ENCODE results near the gene NDUFAF8.

Gene NDUFAF8, protein sequence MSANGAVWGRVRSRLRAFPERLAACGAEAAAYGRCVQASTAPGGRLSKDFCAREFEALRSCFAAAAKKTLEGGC

DNA sequence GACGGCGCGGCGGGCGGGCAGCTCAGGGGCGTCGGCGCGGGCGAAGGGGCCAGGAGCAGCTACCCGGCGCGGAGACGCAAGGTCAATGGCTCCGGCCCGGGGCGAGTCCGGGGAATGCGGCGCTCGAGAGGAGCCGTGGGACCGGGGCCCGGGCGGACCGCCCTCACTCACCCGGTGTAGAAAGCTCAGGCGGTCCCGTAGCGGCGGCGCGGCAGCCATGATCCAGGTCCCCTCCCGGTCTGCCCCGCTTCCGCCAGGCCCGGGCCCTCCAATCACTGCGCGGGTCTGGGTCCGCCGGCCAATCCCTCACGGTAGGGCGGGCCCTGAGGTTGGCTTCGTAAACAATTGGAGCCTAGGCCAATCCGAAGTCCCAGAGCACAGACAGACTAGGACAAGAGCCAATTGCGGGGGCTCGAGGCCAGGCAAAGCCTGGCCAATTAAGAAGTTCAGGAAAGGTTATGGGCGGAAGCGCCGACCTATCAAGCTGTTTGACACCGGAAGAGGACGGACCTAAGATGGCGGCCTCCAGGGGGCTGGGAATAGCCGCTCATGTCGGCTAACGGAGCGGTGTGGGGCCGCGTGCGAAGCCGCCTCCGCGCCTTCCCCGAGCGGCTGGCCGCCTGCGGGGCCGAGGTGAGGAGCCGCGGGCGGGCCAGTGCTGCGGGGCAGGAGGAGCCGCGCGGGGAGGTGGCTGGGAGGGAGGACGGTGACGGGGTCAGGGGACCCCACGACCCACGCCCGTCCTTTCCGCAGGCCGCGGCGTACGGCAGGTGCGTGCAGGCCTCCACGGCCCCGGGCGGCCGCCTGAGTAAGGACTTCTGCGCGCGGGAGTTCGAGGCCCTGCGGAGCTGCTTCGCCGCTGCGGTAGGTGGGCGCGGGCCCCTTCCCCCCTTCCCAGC is at the start of gene NDUFAF8, which contains the start of gene TEPSIN:
NDUFAF8 (plus strand) TSS at position 504 of the 899 bp plus-strand sequence; CDS start at position 550, 46 bp downstream.
TEPSIN (minus strand) TSS at position 241 of the 899 bp plus-strand sequence; CDS start at position 219, 22 bp downstream.
- Mint-ChIP-seq H3K9me3 (no peaks in the 10 kb centered on the region), H3K27me3 (no peaks in the 10 kb centered on the region), H3K4me1 (ENCODE audit: low read depth) (peaks cover 38% of the 10 kb centered on the region), H3K4me3 (peak within 1 kb of the TSS; percentile 97), H3K27ac (peak within 1 kb of the TSS; percentile 97), H3K36me3 (ENCODE audit: low read depth) (peaks cover 45% of the 10 kb centered on the region)
- DNase-seq, result peak; percentile 94

DNA sequence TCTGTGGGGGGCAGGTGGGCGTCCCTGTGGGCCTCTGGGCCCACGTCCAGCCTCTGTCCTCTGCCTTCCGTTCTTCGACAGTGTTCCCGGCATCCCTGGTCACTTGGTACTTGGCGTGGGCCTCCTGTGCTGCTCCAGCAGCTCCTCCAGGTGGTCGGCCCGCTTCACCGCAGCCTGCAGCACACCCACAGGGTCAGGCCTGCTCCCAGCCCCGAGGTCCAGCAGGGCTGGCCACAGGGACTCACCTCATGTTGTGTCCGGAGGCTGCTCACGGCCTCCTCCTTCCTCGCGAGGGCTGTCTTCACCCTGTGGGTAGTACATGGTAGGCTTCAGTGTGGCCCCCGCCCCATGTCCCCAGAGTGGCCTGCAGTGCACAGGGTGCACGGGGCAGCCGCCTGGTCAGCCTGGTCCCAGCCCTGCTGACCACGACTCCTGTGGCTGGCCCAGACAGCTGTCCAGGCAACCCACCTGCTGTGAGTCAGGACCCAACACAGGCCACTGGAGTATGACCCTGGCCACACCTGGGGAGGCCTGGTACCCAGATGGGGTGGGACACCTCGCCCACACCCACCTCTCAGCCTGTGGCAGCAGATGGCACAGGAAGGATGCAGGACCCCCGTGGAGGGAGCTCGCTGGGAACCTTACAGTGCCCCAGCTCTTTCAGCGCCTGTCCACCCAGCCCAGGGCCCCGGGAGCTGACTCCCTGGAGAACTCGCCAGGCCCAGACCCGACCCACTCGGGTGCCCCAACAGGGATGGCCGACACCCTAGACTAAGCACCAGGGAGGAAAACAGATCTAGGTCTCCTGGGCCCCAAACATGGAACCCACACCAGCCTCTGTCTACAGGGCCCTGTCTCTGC is 49.2 kb upstream of the NDUFAF8 start:
- Mint-ChIP-seq H3K36me3 (ENCODE audit: low read depth) (peaks cover 8% of the 10 kb centered on the region), H3K4me1 (ENCODE audit: low read depth) (no peaks in the 10 kb centered on the region), H3K27me3 (no peaks in the 10 kb centered on the region), H3K27ac (no peak overlapping the region), H3K4me3 (no peak overlapping the region), H3K9me3 (no peaks in the 10 kb centered on the region)
- no peak for DNase-seq

DNA sequence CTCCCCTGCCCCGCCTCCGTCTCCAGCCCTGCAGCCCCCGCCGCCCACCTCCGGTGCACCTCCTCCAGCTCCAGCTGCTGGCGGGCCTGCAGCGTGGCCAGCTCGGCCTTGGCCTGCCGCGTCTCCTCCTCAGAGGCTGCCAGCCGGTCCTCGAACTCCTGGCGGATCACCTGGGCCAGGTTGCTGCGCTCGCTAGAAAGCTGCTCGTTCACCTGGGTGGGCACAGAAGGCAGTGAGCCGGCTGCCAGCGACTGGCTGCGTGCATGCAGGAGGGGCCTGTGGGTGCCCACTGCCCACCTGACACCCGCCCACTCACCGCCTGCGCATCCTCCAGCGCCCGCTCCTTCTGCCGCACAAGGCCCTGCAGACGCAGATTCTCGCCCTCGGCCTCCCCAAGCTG is 48.5 kb upstream of the NDUFAF8 start:
- no peak overlapping the region for H3K4me3 Mint-ChIP-seq
- no peaks in the 10 kb centered on the region for H3K27me3 Mint-ChIP-seq
- H3K4me1 Mint-ChIP-seq (ENCODE audit: low read depth), result no peaks in the 10 kb centered on the region
- no peak overlapping the region for H3K27ac Mint-ChIP-seq
- H3K36me3 Mint-ChIP-seq (ENCODE audit: low read depth), result peaks cover 8% of the 10 kb centered on the region
- H3K9me3 Mint-ChIP-seq, result no peaks in the 10 kb centered on the region
- DNase-seq, result no peak

DNA sequence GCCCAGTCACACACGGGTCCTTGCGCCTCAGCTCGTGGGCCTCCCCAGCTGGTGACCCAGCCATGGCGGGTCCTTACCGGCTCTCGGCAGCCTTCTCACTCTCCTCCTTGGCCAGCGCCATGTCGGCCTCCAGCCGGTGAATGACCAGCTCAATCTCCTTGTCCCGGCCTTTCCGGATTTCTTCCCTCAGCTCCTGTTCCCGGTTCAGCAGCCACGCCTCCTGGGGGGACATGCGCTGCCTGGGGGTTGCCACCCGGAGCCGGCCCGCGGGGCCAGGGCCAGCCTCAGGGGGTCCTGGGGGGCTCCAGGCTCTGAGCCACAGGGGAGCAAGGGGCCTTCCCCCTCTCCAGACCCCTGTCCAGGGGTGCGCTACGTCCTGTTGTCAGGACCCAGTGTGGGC is 48.0 kb upstream of the NDUFAF8 start:
- no peaks in the 10 kb centered on the region for H3K27me3 Mint-ChIP-seq
- H3K9me3 Mint-ChIP-seq, result no peaks in the 10 kb centered on the region
- H3K4me1 Mint-ChIP-seq (ENCODE audit: low read depth), result no peaks in the 10 kb centered on the region
- DNase-seq, result no peak
- no peak overlapping the region for H3K4me3 Mint-ChIP-seq
- no peak overlapping the region for H3K27ac Mint-ChIP-seq
- peaks cover 8% of the 10 kb centered on the region for H3K36me3 Mint-ChIP-seq (ENCODE audit: low read depth)

DNA sequence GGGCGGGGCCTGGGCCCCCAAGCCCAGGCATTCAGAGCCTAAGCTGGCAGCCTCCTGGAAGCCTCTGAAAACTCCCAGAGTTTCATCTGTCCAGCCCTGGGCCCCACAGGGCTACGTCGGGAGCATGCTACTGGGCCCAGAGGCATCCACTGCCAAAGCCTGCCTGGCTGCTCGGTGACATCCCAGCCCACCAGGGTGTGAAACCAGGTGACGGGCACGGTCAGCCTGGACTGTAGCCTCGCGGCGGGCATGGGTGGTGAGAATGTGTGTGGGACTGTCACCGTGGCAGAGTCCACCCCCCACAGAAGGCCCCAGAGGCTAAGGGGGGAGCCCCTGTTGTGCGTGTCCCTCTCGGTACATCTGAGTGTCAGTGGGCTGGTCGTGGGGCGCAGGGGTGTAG is 47.5 kb upstream of the NDUFAF8 start:
- DNase-seq, result no peak
- Mint-ChIP-seq H3K4me1 (ENCODE audit: low read depth) (no peaks in the 10 kb centered on the region), H3K27ac (no peak overlapping the region), H3K36me3 (ENCODE audit: low read depth) (peaks cover 8% of the 10 kb centered on the region), H3K9me3 (no peaks in the 10 kb centered on the region), H3K27me3 (no peaks in the 10 kb centered on the region), H3K4me3 (no peak overlapping the region)

DNA sequence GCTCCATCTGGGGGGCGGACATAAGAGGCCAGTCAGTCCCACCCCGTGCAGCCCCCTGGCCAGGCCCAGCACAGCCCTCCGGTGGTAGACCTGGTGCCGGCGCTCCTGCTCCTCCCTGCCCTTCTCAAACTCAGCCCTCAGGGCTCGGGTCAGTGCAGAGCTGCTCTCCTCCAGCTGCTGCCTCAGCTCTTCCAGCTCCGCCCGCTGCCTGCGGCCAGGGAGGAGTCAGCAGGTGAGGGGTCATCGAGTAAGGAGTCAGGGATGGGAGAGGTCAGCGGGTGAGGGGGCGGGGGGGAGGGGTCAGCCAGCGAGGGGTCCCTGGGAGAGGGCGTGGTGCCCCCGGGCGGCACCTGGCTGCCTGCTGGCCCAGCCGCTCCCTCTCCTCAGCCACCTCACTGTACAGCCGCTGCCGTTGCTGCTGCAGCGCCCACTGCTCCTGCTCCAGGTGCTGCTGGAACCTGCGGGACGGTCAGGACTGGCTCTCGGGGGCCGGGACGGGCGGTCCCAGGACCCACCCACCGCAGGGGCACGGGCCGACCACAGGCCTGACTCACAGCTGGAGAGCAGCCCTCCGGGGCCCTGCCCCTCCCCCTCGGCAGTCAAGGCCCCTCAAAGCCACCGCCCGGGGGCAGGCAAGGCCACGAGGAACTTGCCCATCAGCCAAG is 46.6 kb upstream of the NDUFAF8 start:
- H3K9me3 Mint-ChIP-seq, result no peaks in the 10 kb centered on the region

DNA sequence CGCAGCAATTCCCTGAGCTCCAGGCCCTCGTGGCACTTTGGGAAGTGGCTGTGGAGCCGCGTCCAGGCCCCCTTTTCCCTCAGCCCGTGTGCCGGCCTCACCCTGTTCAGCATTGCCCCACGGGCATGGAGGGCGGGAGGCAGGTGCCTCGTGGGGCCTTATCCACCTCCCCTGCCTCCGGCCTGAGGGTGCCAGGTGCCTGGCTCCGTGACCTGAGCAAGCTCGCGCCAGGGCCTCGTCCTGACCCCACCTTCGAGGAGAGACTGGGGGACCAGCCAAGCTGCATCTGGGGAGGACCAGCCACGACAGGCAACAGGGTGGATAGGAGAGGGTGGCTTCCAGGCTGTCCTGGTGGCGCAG is 46.1 kb upstream of the NDUFAF8 start:
- no peaks in the 10 kb centered on the region for H3K9me3 Mint-ChIP-seq
- H3K27ac Mint-ChIP-seq, result no peak overlapping the region
- no peak for DNase-seq
- no peaks in the 10 kb centered on the region for H3K4me1 Mint-ChIP-seq (ENCODE audit: low read depth)
- peaks cover 12% of the 10 kb centered on the region for H3K36me3 Mint-ChIP-seq (ENCODE audit: low read depth)
- H3K4me3 Mint-ChIP-seq, result no peak overlapping the region
- H3K27me3 Mint-ChIP-seq, result no peaks in the 10 kb centered on the region

More for the DNA sequence above, 46.6 kb upstream of the NDUFAF8 start:
- H3K27me3 Mint-ChIP-seq, result no peaks in the 10 kb centered on the region
- H3K4me1 Mint-ChIP-seq (ENCODE audit: low read depth), result no peaks in the 10 kb centered on the region
- no peak overlapping the region for H3K27ac Mint-ChIP-seq
- DNase-seq, result no peak
- peaks cover 8% of the 10 kb centered on the region for H3K36me3 Mint-ChIP-seq (ENCODE audit: low read depth)
- H3K4me3 Mint-ChIP-seq, result no peak overlapping the region

DNA sequence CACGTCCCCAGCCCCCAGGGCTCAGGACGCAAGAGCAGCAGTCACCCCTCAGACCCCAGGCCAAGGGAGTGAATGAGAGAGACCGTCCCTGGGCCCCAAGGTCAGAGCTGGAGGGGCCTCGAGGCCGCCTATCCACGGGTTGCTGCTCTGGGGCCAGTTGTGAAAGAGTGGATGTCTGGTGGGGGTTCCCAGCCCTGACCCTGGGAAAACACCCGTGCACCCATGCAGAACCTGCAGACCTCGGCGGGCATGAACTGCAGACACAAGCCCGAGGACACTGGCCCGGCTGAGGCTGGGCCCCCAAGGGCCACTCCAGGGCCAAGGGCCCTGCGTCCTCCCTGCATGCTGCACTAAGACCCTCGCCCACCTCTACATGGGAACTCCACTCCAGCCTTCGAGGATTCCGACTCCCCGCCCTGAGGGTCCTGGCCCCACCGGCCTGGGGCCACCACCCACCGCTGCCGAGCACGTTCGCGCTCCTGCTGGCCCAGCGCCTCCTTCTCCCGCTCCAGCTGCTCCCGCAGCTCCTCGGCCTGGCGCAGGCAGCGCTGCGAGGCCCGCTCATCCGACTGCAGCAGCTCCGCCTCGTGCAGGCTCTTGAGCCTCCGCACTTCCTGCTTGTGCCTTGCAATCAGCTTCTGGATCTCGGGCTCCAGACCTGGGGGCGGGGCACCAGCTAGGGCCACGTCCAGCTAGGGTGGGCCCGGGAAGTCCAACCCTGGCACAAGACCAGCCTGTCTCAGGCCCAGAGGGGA is 45.5 kb upstream of the NDUFAF8 start:
- Mint-ChIP-seq H3K27ac (no peak overlapping the region), H3K9me3 (no peaks in the 10 kb centered on the region), H3K36me3 (ENCODE audit: low read depth) (peaks cover 15% of the 10 kb centered on the region), H3K4me3 (no peak overlapping the region), H3K4me1 (ENCODE audit: low read depth) (no peaks in the 10 kb centered on the region), H3K27me3 (no peaks in the 10 kb centered on the region)
- DNase-seq, result no peak

DNA sequence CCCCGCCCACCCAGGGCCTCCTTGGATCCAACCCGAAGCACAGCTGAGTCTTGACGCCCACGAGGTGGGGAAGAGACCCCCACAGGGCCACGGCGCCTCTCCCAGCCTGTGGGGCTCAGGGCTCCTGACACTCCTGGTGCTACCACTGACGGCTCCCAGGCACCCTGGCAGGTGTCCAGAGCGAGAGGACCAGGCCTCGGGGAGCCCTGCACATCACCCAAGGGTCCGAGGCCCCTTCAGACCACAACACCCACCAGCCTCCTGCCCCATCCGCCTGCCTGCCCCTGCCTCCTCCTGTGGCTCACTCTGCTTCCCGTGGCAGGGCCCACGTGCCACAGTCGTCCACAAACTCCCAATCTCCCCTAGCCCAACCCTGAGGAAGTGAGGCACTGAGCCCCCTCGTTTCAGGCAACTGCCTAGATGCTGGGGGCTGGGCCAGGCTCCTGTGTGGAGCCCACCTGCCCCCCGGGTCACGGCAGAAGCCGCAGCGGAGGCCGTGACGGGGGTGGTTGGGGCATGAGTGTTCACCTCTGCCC is 44.8 kb upstream of the NDUFAF8 start:
- Mint-ChIP-seq H3K9me3 (no peaks in the 10 kb centered on the region), H3K4me1 (ENCODE audit: low read depth) (no peaks in the 10 kb centered on the region), H3K4me3 (no peak overlapping the region), H3K27ac (no peak overlapping the region), H3K36me3 (ENCODE audit: low read depth) (peaks cover 13% of the 10 kb centered on the region), H3K27me3 (no peaks in the 10 kb centered on the region)
- DNase-seq, result no peak

DNA sequence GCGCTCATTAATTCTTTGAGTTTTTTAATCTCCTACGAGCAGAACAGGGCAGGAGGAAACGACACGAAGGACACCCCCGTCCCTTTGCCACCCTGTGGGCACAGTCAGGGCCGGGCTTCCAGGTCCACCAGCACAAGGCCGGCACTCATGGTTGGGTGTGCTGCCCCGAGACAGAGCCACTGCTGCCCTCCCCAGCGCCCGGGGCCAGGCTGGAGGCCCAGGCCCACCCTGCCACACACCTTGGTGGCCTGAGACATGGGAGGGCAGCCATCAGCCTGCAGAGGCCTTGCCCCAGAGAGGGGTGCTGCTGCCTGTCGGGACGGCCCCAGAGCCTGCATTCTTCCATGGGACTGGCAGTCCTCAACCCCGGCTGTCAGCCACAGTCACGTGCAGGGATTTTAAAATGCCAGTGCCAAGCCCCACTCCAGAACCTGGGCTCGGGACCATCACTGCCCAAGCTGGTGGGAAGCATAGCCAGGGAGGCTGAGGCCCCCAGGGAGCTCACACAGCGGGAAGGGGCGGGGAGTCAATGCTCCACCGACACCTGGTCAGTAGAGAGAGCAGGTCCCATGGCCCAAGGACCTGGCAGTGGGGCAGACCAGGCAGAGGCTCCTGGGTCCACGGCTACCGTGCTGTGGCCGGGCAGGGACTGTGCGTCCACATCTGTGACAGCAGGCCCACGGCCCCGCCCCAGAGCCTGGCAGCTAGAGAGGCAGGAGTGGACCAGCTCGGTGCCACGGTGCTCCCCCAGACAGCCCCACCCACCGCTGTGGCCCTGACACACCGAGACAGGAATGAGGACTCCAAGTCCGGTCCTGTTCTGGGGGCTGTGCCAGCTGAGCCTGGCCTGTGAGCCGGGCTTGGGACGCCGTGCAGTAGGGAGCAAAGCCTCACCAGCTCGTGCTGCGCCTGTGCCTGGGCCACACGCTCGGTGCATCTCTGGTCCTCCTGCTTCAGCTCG is 43.9 kb upstream of the NDUFAF8 start:
- no peak for DNase-seq
- H3K27ac Mint-ChIP-seq, result no peak overlapping the region
- H3K27me3 Mint-ChIP-seq, result no peaks in the 10 kb centered on the region

DNA sequence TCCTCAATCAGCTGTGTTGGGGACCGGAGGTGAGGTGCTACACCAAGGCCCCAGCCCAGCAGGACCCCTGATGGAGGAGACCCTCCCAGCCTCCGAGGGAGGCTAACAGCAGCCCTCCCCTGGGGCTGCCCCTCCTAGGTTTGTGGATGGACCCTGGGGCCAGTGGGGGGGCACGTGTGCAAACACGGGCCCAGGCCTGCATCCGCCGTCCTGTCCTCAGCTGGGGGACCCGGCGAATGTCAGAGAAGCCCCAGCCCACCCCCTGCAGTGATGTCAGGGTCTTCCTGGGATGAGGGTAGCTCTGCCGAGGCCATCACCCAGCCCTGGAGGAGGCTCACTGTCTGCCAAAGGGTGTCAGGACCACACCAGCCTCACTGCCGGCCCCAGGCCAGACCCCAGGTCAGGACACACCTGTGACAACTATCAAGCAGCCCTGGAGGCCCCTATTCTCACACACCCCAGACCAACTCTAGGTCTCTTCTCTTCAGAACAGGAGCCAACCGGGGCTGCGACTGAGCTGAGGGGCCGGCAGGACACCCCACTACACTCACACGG is 43.1 kb upstream of the NDUFAF8 start:
- Mint-ChIP-seq H3K4me3 (no peak overlapping the region), H3K9me3 (no peaks in the 10 kb centered on the region), H3K27me3 (no peaks in the 10 kb centered on the region), H3K27ac (no peak overlapping the region), H3K36me3 (ENCODE audit: low read depth) (peaks cover 13% of the 10 kb centered on the region), H3K4me1 (ENCODE audit: low read depth) (no peaks in the 10 kb centered on the region)
- DNase-seq, result no peak

More for the DNA sequence above, 43.9 kb upstream of the NDUFAF8 start:
- H3K4me1 Mint-ChIP-seq (ENCODE audit: low read depth), result no peaks in the 10 kb centered on the region
- no peaks in the 10 kb centered on the region for H3K9me3 Mint-ChIP-seq
- H3K4me3 Mint-ChIP-seq, result no peak overlapping the region
- peaks cover 13% of the 10 kb centered on the region for H3K36me3 Mint-ChIP-seq (ENCODE audit: low read depth)

DNA sequence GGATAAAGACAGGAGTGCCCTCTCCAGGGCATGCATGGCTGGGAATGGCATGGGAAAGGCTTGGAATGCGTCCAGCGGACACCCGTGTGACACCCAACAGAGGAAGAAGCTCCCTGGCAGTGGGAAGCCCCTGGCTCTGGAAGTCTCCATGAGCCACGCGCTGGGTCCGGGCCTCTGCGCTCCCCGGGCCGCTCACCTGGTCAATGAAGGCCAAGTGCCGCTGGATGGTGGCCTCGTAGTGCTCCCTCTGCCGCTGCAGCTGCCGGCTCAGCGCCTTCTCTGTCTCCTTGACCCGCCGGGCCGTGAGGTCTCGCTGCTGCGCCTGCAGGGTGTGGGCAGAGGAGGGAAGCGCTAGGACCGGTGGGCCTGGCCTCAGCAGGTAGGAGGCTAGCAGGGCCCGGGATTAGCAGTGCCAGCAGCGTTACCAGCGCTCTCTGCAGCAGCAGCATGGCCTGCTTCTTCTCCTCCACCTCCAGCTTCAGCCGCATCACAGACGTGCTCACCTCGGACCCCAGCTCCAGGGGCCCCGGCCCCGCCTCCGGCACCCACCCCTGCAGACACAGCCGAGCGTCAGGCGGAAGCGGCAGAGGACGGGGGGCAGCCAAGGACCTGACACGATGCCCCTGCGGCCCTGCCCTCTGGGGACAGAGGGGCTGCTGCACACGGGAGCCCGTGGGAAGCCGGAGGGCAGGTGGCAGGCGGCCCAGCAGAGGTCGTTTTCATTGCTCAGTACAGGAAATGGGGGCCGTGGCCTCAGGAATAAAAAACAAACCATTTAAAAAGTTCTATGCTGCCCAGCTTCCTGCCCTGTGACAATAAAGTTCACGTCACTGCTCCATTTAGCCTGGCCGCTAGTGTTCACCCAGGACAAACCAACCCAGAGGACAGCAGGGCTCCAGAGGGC is 42.4 kb upstream of the NDUFAF8 start:
- H3K36me3 Mint-ChIP-seq (ENCODE audit: low read depth), result peaks cover 16% of the 10 kb centered on the region
- no peaks in the 10 kb centered on the region for H3K27me3 Mint-ChIP-seq
- H3K9me3 Mint-ChIP-seq, result no peaks in the 10 kb centered on the region
- no peak overlapping the region for H3K4me3 Mint-ChIP-seq
- H3K27ac Mint-ChIP-seq, result no peak overlapping the region
- no peaks in the 10 kb centered on the region for H3K4me1 Mint-ChIP-seq (ENCODE audit: low read depth)
- no peak for DNase-seq
